Measurements from ENCODE around the gene ALMS1.

The ALMS1 gene

DNA sequence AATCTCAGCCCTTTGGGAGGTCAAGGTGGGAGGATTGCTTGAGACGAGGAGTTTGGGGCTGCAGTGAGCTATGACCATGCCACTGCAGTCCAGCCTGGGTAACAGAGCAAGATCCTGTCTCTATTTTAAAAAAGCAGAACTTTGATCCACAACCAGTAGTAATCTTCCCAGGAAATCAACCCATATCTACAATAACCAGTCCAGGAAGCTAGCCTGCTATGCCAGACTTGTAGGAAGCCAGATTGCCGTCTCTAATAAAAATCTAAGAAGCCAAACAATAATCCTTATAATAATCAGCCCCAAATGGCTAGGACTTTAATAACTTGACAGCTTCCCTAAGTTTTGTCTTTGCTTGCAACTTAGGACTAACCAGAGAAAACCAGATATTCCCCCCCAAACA lies 9.0 kb upstream of the ALMS1 start:
- ATAC-seq (no peak), DNase-seq (no peak)
- no peaks in the 10 kb centered on the region for H3K4me1 Mint-ChIP-seq
- peaks cover 37% of the 10 kb centered on the region for H3K27me3 Mint-ChIP-seq
- no peaks in the 10 kb centered on the region for H3K9me3 Mint-ChIP-seq
- no peak overlapping the region for H3K27ac Mint-ChIP-seq
- H3K4me3 Mint-ChIP-seq, result no peak overlapping the region

- H3K27me3 Mint-ChIP-seq, result no peaks in the 10 kb centered on the region
- no peak overlapping the region for H3K4me3 Mint-ChIP-seq
- peaks cover 12% of the 10 kb centered on the region for H3K4me1 Mint-ChIP-seq
- no peak overlapping the region for H3K27ac Mint-ChIP-seq
- DNase-seq, result no peak
- no peak for ATAC-seq
- no peaks in the 10 kb centered on the region for H3K9me3 Mint-ChIP-seq
Measured at GRCh38 chr2:73383036-73383435, 2.6 kb upstream of the ALMS1 start.

GRCh38 chr2:73385123-73385503 lies 523 bp upstream of the ALMS1 start:
- Mint-ChIP-seq H3K27ac (peak overlapping the region; percentile 16 to 90), H3K4me3 (peak overlapping the region; percentile 94 to 96), H3K27me3 (no peaks in the 10 kb centered on the region), H3K9me3 (no peaks in the 10 kb centered on the region), H3K4me1 (peaks cover 24% of the 10 kb centered on the region)
- ATAC-seq, result no peak
- no peak for DNase-seq

GRCh38 chr2:73386342-73386868 lies 769 bp downstream of the ALMS1 start:
- H3K4me3 Mint-ChIP-seq, result peak overlapping the region; percentile 94 to 96
- no peak for DNase-seq
- H3K4me1 Mint-ChIP-seq, result peaks cover 24% of the 10 kb centered on the region
- H3K27ac Mint-ChIP-seq, result peak overlapping the region in 1 of 2 donors; percentile 87
- no peaks in the 10 kb centered on the region for H3K27me3 Mint-ChIP-seq
- peak; percentile 13 for ATAC-seq
- no peaks in the 10 kb centered on the region for H3K9me3 Mint-ChIP-seq

GRCh38 chr2:73386894-73387636 lies 1.4 kb downstream of the ALMS1 start:
- no peaks in the 10 kb centered on the region for H3K9me3 Mint-ChIP-seq
- DNase-seq, result no peak
- ATAC-seq, result no peak
- H3K27ac Mint-ChIP-seq, result no peak overlapping the region
- H3K4me1 Mint-ChIP-seq, result peaks cover 24% of the 10 kb centered on the region
- H3K4me3 Mint-ChIP-seq, result peak overlapping the region; percentile 94 to 96
- H3K27me3 Mint-ChIP-seq, result no peaks in the 10 kb centered on the region

DNA sequence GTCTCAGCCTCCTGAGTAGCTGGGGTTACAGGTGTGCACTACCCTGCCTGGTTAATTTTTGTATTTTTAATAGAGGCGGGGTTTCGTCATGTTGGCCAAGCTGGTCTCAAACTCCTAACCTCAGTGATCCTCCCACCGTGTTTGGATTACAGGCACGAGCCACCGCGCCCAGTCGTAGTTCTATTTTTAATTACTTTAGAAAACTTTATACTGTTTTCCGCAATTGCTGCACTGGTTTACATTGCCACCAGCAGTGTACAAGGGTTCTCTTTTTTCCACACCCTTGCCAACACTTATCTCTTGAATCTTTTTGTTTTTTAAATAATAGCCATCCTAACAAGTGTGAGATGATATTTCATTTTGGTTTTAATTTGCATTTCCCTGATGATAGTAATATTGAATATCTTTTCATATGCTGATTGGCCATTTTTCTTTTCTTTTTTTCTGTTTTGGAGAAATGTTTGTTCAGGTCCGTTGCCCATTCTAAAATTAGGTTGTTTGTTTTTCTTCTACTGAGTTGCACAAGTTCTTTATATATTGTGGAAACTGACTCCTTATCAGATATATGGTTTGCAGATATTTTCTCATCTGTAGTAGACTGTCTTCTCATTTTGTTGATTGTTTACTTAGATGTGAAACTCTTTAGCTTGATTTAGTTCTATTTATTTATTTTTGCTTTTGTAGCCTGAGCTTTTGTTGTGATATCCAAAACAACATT lies 16.9 kb downstream of the ALMS1 start:
- Mint-ChIP-seq H3K4me3 (no peak overlapping the region), H3K27me3 (no peaks in the 10 kb centered on the region), H3K4me1 (peaks cover 27% of the 10 kb centered on the region), H3K9me3 (peaks cover 19 to 27% of the 10 kb centered on the region in 2 donors), H3K27ac (no peak overlapping the region)
- ATAC-seq (no peak), DNase-seq (no peak)

DNA sequence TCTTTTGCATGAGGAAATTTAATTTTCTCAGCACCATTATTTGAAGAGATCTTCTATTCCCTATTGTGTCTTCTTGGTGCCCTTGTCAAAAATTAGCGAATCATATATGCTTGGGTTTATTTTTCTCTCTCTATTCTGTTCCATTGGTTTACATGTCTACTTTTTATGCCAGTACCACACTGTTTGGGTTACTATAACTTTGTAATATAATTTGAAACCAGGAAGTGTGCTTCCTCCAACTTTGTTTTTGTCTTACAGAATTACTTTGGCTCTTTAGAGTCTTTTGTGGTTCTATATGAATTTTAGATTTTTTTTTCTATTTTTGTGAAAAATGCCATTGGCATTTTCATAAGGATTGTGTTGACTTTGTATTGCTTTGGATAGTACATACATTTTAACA lies 17.6 kb downstream of the ALMS1 start:
- Mint-ChIP-seq H3K9me3 (peaks cover 16 to 27% of the 10 kb centered on the region in 2 donors), H3K27me3 (no peaks in the 10 kb centered on the region), H3K27ac (no peak overlapping the region), H3K4me1 (peaks cover 27% of the 10 kb centered on the region), H3K4me3 (no peak overlapping the region)
- ATAC-seq, result no peak
- no peak for DNase-seq

DNA sequence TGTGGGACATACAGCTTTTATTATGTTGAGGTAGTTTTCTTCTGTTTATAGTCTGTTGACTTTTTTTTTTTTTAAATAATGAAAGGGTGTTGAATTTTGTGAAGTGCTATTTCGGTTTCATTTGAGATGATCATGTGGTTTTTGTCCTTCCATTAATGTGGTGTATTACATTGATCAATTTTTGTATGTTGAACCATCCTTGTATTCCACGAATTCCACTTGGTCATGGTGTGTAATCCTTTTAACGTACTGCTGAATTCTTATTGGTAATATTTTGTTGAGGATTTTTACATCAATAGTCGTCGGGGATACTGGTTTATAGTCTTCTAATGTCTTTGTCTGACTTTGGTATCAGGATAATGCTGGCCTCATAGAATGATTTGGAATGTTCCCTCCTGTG lies 18.8 kb downstream of the ALMS1 start:
- Mint-ChIP-seq H3K4me1 (peaks cover 27% of the 10 kb centered on the region), H3K27ac (no peak overlapping the region), H3K4me3 (no peak overlapping the region), H3K9me3 (peaks cover 10 to 20% of the 10 kb centered on the region in 2 donors), H3K27me3 (no peaks in the 10 kb centered on the region)
- ATAC-seq, result no peak
- no peak for DNase-seq

- no peak overlapping the region for H3K27ac Mint-ChIP-seq
- ATAC-seq (no peak), DNase-seq (no peak)
- peaks cover 22% of the 10 kb centered on the region for H3K4me1 Mint-ChIP-seq
- no peaks in the 10 kb centered on the region for H3K27me3 Mint-ChIP-seq
- H3K9me3 Mint-ChIP-seq, result peaks cover 8 to 18% of the 10 kb centered on the region in 2 donors
- H3K4me3 Mint-ChIP-seq, result no peak overlapping the region
Measured at GRCh38 chr2:73406996-73407395, 21.4 kb downstream of the ALMS1 start.

GRCh38 chr2:73408198-73408597 lies 22.6 kb downstream of the ALMS1 start:
- ATAC-seq, result no peak
- no peak for DNase-seq
- Mint-ChIP-seq H3K27ac (no peak overlapping the region), H3K9me3 (peaks cover 6 to 11% of the 10 kb centered on the region in 2 donors), H3K4me1 (peaks cover 15% of the 10 kb centered on the region), H3K27me3 (no peaks in the 10 kb centered on the region), H3K4me3 (no peak overlapping the region)

DNA sequence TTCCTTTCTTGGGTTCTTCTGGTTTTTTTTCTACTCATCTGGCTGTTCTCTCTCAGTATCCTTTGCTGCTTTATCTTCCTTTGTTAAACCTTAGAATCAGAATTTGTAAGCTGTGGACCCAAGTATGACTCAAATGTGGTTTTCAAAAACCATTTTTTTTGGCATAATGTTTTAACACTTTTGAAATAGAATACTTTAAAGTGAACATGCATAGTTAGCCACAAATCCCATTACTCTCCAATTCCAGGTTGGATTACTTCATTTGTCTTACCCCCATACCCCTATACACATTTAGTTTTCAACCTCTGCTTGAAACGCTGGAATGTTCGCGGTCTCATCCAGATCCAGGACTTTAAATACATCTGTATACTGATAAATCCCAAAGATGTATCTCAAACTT lies 29.1 kb downstream of the ALMS1 start:
- no peaks in the 10 kb centered on the region for H3K9me3 Mint-ChIP-seq
- ATAC-seq, result no peak
- H3K4me1 Mint-ChIP-seq, result peaks cover 11% of the 10 kb centered on the region
- DNase-seq, result no peak
- no peak overlapping the region for H3K27ac Mint-ChIP-seq
- H3K4me3 Mint-ChIP-seq, result no peak overlapping the region
- no peaks in the 10 kb centered on the region for H3K27me3 Mint-ChIP-seq

DNA sequence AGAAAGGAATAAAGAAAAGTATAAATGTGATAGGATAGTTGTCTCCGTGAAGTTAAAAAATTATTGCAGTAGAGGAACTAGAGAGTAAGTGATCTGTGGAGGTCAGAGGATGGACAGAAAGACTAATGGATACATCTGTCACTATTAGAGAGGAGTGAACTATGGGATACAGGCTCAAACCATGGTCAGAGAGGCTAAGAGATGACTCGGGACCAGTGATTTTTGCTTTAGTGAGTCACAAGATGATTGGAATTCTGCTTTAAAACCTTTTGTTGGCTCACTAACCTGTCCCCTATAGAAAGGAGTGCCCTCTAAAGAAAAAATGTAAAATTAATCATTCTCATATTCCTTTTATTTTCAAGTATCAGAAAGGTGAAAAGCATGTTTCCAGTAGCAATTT lies 30.3 kb downstream of the ALMS1 start:
- no peak overlapping the region for H3K27ac Mint-ChIP-seq
- H3K4me1 Mint-ChIP-seq, result peaks cover 11% of the 10 kb centered on the region
- H3K4me3 Mint-ChIP-seq, result no peak overlapping the region
- ATAC-seq (no peak), DNase-seq (no peak)
- H3K27me3 Mint-ChIP-seq, result no peaks in the 10 kb centered on the region
- H3K9me3 Mint-ChIP-seq, result no peaks in the 10 kb centered on the region

DNA sequence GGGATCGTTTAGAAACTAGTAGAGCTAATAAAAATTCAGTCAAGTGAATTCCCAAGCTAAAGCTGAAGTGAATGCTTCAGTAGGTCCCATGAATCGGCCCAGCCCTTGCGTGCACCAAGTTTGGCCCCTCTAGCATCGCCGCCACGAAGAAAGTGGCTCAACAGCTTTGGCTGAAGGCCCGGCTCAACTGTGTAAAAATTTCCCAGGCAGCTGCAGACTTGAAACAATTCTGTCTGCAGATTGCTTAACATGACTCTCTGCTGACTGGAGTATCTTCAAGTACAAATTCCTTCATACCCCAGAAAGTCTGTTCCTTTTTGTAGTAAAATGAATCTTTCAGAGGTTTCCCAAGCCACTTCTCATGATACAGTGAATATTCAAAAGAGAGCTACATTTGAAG lies 32.7 kb downstream of the ALMS1 start:
- ATAC-seq (no peak), DNase-seq (no peak)
- Mint-ChIP-seq H3K27me3 (no peaks in the 10 kb centered on the region), H3K4me1 (peaks cover 11% of the 10 kb centered on the region), H3K4me3 (no peak overlapping the region), H3K9me3 (no peaks in the 10 kb centered on the region), H3K27ac (no peak overlapping the region)

DNA sequence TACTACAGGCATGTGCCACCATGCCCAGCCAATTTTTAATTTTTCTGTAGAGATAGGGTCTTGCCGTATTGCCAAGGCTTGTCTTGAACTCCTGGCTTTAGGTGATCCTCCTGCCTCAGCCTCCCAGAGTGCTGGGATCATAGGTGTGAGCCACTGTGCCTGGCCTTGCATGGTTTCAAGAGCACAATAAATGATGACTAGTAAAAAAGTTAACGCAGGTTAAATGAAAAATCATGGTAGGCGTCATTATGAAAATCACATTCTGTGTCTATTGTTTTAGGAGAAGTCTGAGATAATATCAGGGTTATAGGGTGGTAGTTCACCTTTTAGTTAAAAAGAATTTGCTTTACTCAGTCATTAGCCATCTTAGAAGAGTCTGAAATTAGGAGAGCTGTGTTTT lies 38.3 kb downstream of the ALMS1 start:
- no peak for DNase-seq
- no peaks in the 10 kb centered on the region for H3K4me1 Mint-ChIP-seq
- H3K27me3 Mint-ChIP-seq, result no peaks in the 10 kb centered on the region
- no peak overlapping the region for H3K27ac Mint-ChIP-seq
- ATAC-seq, result no peak
- no peak overlapping the region for H3K4me3 Mint-ChIP-seq
- no peaks in the 10 kb centered on the region for H3K9me3 Mint-ChIP-seq

GRCh38 chr2:73426176-73426575 lies 40.5 kb downstream of the ALMS1 start:
- no peaks in the 10 kb centered on the region for H3K9me3 Mint-ChIP-seq
- no peak overlapping the region for H3K27ac Mint-ChIP-seq
- ATAC-seq, result no peak
- no peaks in the 10 kb centered on the region for H3K27me3 Mint-ChIP-seq
- H3K4me3 Mint-ChIP-seq, result no peak overlapping the region
- DNase-seq, result no peak
- H3K4me1 Mint-ChIP-seq, result no peaks in the 10 kb centered on the region

- no peak for ATAC-seq
- DNase-seq, result no peak
- Mint-ChIP-seq H3K27me3 (no peaks in the 10 kb centered on the region), H3K27ac (no peak overlapping the region), H3K4me1 (no peaks in the 10 kb centered on the region), H3K4me3 (no peak overlapping the region), H3K9me3 (no peaks in the 10 kb centered on the region)
Measured at GRCh38 chr2:73436019-73436418, 50.4 kb downstream of the ALMS1 start.

Measured in stimulated activated naive CD8-positive, alpha-beta T cell treated with anti-CD3 and anti-CD28 coated beads, Interleukin-15, amount 100 ng/mL, for 72 hours (primary cell).